K562 (cell line): ENCODE data around the gene CCDC13. TPM values are rescaled to one million over a fixed set of nuclear protein-coding genes. Genes with fewer than 3 reads are reported as not detected.

ENCODE experiments used
- CEBPG ChIP-seq, 3 experiments: fragments of 200-800 bp in 1 of 3; sonication (Bioruptor generic) in 1 of 3; sonication (generic) in 1 of 3; formaldehyde crosslinking in 1 of 3; IDR thresholded peaks in 2 of 3; conservative IDR thresholded peaks in 1 of 3; 2 replicates each; pipeline versions ENCODE4 v1.6.1 to v1.8.0; 2016 to 2022; ENCODE audit warnings: missing compliant biosample characterization in 2 of 3, missing genetic modification characterization in 2 of 3, mild to moderate bottlenecking in 1 of 3, missing genetic modification reagents in 1 of 3
- CEBPZ ChIP-seq: fragments of 150-350 bp; IDR thresholded peaks from 2 replicates; pipeline ENCODE4 v1.6.1; 2014; ENCODE audit warnings: low read depth, mild to moderate bottlenecking, low read length, borderline replicate concordance
- EZH2 ChIP-seq: IDR thresholded peaks from 2 replicates; pipeline ENCODE4 v1.6.1; 2012; ENCODE audit warnings: low read depth, mild to moderate bottlenecking, inconsistent platforms, low read length, borderline replicate concordance
- FOXP1 ChIP-seq: sonication (generic); formaldehyde crosslinking; IDR thresholded peaks from 2 replicates; pipeline ENCODE4 v1.8.0; 2022; ENCODE audit warnings: mild to moderate bottlenecking, missing genetic modification reagents
- KAT7 ChIP-seq: sonication (generic); formaldehyde crosslinking; IDR thresholded peaks from 2 replicates; pipeline ENCODE4 v1.8.0; 2022; ENCODE audit warnings: missing genetic modification reagents, mild to moderate bottlenecking, borderline replicate concordance
- SRSF1 ChIP-seq: fragments of 200-400 bp; formaldehyde crosslinking; IDR thresholded peaks from 2 replicates; pipeline ENCODE4 v1.6.1; 2017; ENCODE audit warnings: mild to moderate bottlenecking, low read depth, low read length, moderate library complexity
- polyA plus RNA-seq, 8 experiments: library from polyadenylated mRNA; depleted of rRNA in 4 of 8; stranded (reverse) in 5 of 8; unstranded in 3 of 8; fragments of >200 nt; fragmentation: Nextera tagmentation in 2 of 8; fragmentation: Illumina TruSeq in 1 of 8; extraction: Ambion mirVana in 2 of 8; extraction: Trizol in 1 of 8; gene quantifications; 2 replicates each; pipeline versions ENCODE4 v1.2.1 to v1.2.3, GENCODE V29; 2011 to 2014; ENCODE audit warnings: inconsistent platforms in 1 of 8, missing spikeins in 1 of 8
- total RNA-seq, 7 experiments: library from RNA; depleted of rRNA in 6 of 7; stranded (reverse); fragments of >200 nt in 6 of 7; fragmentation: Illumina TruSeq in 2 of 7; extraction: Trizol in 2 of 7; gene quantifications; 2 replicates each; pipeline versions ENCODE4 v1.2.1 to v1.2.3, GENCODE V29; 2011 to 2021; ENCODE audit warnings: low replicate concordance in 1 of 7
- TF ChIP-seq, protein P1 (sequence below): IDR thresholded peaks from 2 replicates; pipeline ENCODE4 v1.6.1; 2011; ENCODE audit warnings: borderline replicate concordance, low read depth, mild to moderate bottlenecking, moderate library complexity, low read length; ENCODE audit not compliant: insufficient read depth, poor library complexity, severe bottlenecking

Gene CCDC13
- total and polyA plus RNA-seq, 9 of the 15 experiments (the other 6 are each of a cell fraction or from before 2014, with no cell fraction given): 0.20 to 0.70 (median 0.48) TPM; not detected in 2

DNA sequence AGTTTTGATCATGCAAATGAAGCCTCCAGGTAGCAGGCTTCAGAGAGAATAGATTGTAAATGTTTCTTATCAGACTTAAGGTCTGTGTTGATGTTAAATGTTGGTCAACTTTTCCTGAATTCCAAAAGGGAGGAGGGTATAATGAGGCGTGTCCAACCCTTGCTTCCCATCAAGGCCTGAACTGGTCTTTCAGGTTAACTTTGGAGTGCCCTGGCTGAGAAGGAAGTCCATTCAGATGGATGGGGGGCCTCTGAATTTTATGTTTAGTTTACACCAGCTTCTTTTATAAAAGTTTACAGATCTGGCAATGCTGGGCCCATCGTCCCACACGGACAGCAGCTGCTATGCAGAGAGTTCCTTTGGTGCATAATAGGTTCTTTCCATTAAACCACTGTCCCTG is 8.9 kb downstream of the CCDC13 start (continued):
- TF ChIP-seq CEBPG (CRISPR knock-in tag; IDR thresholded peaks at IDR 0.05) (no peak), CEBPG (tag; conservative IDR thresholded peaks at IDR 0.05 in 1 of 2, IDR thresholded peaks at IDR 0.05 in 1 of 2) (no peak), FOXP1 (CRISPR knock-in tag) (no peak), CEBPZ (no peak), SRSF1 (no peak), EZH2 (no peak), KAT7 (CRISPR knock-in tag) (no peak)
- TF ChIP-seq, protein P1, sequence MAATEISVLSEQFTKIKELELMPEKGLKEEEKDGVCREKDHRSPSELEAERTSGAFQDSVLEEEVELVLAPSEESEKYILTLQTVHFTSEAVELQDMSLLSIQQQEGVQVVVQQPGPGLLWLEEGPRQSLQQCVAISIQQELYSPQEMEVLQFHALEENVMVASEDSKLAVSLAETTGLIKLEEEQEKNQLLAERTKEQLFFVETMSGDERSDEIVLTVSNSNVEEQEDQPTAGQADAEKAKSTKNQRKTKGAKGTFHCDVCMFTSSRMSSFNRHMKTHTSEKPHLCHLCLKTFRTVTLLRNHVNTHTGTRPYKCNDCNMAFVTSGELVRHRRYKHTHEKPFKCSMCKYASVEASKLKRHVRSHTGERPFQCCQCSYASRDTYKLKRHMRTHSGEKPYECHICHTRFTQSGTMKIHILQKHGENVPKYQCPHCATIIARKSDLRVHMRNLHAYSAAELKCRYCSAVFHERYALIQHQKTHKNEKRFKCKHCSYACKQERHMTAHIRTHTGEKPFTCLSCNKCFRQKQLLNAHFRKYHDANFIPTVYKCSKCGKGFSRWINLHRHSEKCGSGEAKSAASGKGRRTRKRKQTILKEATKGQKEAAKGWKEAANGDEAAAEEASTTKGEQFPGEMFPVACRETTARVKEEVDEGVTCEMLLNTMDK: no peak
- TF ChIP-seq, all 486 proteins: peak for 0
